ENCODE measurements around the gene RBMS3. TPM values are rescaled to one million over a fixed set of nuclear protein-coding genes. Genes with fewer than 3 reads are reported as not detected.
A peak's percentile ranks its signal among the peaks of the same experiment; 100 is the strongest.

RBMS3 gene
- total and polyA plus RNA-seq, 12 donors = 8.7 to 90.1 (median 51.2) TPM

GRCh38 chr3:29557186-29557585 is 276.3 kb downstream of the RBMS3 start:
- H3K36me3 ChIP-seq (replicated peaks in 1 of 2) = no peaks in the 10 kb centered on the region
- H3K4me1 ChIP-seq (replicated peaks in 1 of 2) = peaks cover 0 to 33% of the 10 kb centered on the region in 2 donors
- H3K9me3 ChIP-seq (replicated peaks in 1 of 3) = no peaks in the 10 kb centered on the region
- H3K27ac ChIP-seq = peak overlapping the region in 2 of 5 donors; percentile 18 to 29
- DNase-seq = no peak
- no peak overlapping the region for H3K4me3 ChIP-seq
- H3K27me3 ChIP-seq = no peaks in the 10 kb centered on the region
- TF ChIP-seq POLR2A (IDR thresholded peaks at IDR 0.05) (no peak), CTCF (IDR thresholded peaks at IDR 0.05) (no peak)
- intact Hi-C loops (cut with DNase I) = no loop called here
- WGBS, 4 donors = 54 to 82% (median 72%) methylated on average over 2 of the region's 2 CpGs

- Histone ChIP-seq H3K27ac (peak overlapping the region in 1 of 5 donors; percentile 18), H3K4me1 (replicated peaks in 1 of 2) (peaks cover 0 to 33% of the 10 kb centered on the region in 2 donors), H3K27me3 (no peaks in the 10 kb centered on the region), H3K9me3 (replicated peaks in 1 of 3) (no peaks in the 10 kb centered on the region), H3K4me3 (no peak overlapping the region), H3K36me3 (replicated peaks in 1 of 2) (no peaks in the 10 kb centered on the region)
- intact Hi-C loops (cut with DNase I) = no loop called here
- 42 to 59% (median 50%) methylated on average over 2 of the region's 2 CpGs for WGBS, 4 donors
- TF ChIP-seq CTCF (IDR thresholded peaks at IDR 0.05) (no peak), POLR2A (IDR thresholded peaks at IDR 0.05) (no peak)
- DNase-seq = no peak
These were observed 277.0 kb downstream of the RBMS3 start for GRCh38 chr3:29557825-29558224.

GRCh38 chr3:29559741-29560465 is 279.0 kb downstream of the RBMS3 start:
- Histone ChIP-seq H3K4me3 (no peak overlapping the region), H3K27me3 (no peaks in the 10 kb centered on the region), H3K36me3 (replicated peaks in 1 of 2) (no peaks in the 10 kb centered on the region), H3K4me1 (replicated peaks in 1 of 2) (peaks cover 0 to 35% of the 10 kb centered on the region in 2 donors), H3K27ac (no peak overlapping the region), H3K9me3 (replicated peaks in 1 of 3) (no peaks in the 10 kb centered on the region)
- no peak for DNase-seq
- 60 to 67% (median 67%) methylated on average over 1 of the region's 1 CpG for WGBS, 4 donors
- no peak for TF ChIP-seq CTCF (IDR thresholded peaks at IDR 0.05)
- intact Hi-C loops (cut with DNase I) = no loop called here

- no peaks in the 10 kb centered on the region for H3K36me3 ChIP-seq (replicated peaks in 1 of 2)
- TF ChIP-seq POLR2A (IDR thresholded peaks at IDR 0.05) = no peak
- no peak for TF ChIP-seq CTCF (IDR thresholded peaks at IDR 0.05)
- intact Hi-C loops (cut with DNase I) = no loop called here
- WGBS, 4 donors = 90 to 95% (median 93%) methylated on average over 4 of the region's 4 CpGs
- H3K27me3 ChIP-seq = no peaks in the 10 kb centered on the region
- H3K27ac ChIP-seq = no peak overlapping the region
- DNase-seq = no peak
- H3K9me3 ChIP-seq (replicated peaks in 1 of 3) = no peaks in the 10 kb centered on the region
- H3K4me3 ChIP-seq = no peak overlapping the region
- H3K4me1 ChIP-seq (replicated peaks in 1 of 2) = peaks cover 0 to 28% of the 10 kb centered on the region in 2 donors
These were observed 280.8 kb downstream of the RBMS3 start for GRCh38 chr3:29561651-29562149.
